ENCODE data around the gene ARRDC1. TPM values are rescaled to one million over a fixed set of nuclear protein-coding genes. Genes with fewer than 3 reads are reported as not detected.

Gene ARRDC1
- total RNA-seq, 2 donors from 2014 or later, result 34.4 to 40.9 TPM

DNA sequence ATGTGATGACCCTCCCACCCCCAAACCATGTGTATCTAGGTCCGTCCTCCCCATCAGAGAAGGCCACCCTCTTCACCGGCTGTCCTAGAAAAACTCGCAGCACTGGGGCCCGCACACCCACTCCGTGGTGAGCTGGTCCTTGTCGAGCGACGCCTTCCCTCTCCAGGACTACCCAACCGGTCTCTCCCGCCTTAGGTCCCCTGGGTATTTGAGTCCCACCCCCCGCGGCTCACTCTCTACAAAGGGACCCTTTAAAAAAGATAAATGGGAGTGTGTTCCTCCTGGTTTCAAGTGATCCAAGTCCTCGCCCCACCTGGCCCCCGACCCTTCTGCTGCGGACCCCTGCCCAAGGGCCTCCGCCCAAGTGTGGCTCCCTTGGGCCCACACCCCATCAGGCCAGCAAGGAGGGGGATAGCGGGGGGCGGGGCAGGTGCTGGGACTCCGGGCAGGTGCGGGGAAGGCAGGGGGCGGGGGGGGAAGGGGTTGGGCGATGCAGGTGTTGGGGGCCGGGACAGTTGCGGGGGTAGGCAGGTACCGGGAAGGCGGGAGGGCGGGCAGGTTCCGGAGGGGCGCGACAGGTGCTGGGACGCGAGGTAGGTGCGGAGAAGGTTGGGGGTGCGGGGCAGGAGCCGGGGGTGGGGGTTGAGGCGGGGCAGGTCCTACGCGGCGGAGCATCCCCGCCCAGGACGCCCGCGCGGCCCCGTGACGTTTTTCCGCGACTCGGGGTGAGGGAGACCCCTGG is 970 bp upstream of the ARRDC1 start:
- DNase-seq (ENCODE audit: low spot score in 2 of 2), result no peak
- H3K36me3 Mint-ChIP-seq, result no peaks in the 10 kb centered on the region

DNA sequence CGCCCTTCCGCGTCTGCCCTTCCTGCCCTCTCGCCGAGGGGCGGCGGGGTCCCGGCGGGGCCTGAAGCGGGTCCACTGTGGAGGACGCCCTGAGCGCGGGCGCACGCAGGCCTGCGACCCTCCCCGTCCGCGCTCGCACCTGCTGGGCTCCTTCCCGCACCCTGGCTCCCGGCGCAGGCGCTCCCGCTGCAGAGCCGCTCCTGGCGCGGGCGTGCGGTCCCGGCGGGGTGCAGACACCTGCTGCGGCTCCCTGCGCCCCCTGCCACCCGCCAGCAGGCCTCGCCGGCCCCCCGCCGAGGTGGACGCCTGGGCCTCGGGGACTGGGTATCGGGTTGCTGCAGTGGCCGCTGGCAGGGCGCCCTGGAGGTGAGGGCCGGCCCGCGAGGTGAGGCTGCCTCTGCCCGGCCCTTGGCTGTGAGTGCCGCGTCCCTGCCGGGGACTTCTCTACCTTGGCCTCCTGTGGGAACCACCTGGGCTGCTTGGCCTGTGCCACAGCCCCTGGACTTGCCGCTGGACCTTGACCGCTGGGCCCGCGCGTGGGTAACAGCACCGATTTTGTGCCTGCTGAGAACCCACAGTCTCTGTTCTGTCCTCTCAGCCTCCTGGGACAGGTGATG is 627 bp downstream of the ARRDC1 start:
- H3K27ac Mint-ChIP-seq, result peak overlapping the region in 1 of 2 donors; percentile 56

More for the DNA sequence above, 970 bp upstream of the ARRDC1 start:
- Mint-ChIP-seq H3K9me3 (no peaks in the 10 kb centered on the region), H3K27ac (no peak overlapping the region)
- no peak for ATAC-seq

DNA sequence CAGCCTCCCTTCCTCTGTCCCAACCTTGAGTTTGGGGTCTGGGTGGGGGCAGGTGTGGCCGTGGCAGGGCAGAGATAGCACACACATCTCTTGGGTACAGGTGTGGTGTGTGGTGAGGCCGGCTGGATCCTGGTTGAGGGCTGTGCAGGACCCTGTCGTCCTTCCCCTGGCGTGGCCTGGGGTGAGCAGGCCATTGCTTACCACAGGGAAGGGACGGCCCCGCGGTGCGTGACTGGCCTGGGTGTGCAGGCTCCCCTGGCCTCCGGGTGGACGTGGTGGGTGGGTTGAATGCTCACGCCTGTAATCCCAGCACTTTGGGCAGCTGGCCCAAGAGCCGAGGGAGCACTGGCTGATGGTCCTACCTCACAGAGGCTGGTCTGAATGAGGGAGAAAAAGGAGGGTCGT is 1.2 kb downstream of the ARRDC1 start:
- no peaks in the 10 kb centered on the region for H3K36me3 Mint-ChIP-seq
- no peak for ATAC-seq
- peak overlapping the region in 1 of 2 donors; percentile 56 for H3K27ac Mint-ChIP-seq

More for the DNA sequence above, 627 bp downstream of the ARRDC1 start:
- no peaks in the 10 kb centered on the region for H3K9me3 Mint-ChIP-seq
- DNase-seq (ENCODE audit: low spot score in 2 of 2), result peak in 1 of 2 donors; percentile 37
- peak in 1 of 2 donors; percentile 2 for ATAC-seq
- no peaks in the 10 kb centered on the region for H3K36me3 Mint-ChIP-seq

DNA sequence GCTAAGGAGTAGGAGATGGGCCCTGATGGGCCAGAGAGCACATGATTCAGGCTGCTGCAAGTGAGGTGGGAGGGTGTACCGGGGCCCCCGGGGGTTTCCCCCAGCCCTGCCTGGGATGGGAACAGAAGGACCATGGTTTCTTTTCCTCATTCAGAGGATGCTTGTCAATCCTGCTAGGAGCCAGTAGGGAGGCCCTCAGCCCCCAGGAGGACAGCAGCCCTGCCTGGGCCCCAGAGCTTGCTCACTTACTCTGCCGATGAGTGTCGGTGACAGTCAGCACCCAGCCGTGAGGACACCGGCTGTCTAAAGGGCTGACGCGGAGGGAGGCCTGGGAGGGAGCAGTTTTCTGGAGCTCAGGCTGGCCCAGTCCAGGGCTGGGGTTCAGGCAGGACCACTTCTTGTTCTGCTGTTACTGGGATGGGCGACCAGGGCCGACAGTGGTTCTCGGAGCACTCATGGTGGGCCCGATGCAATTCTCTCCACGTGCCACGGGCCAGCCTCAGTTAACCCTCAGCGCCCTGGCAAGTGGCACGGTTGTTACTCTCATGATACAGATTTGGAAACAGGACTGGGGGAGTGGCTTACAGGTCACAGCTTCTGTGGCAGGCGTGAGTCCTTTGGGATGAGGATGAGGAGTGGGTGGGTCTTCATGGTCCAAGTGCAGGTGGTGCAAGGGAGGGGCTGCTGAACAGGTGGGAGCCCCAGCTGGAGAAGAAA is 1.8 kb downstream of the ARRDC1 start:
- Mint-ChIP-seq H3K27ac (peak overlapping the region in 1 of 2 donors; percentile 56), H3K36me3 (no peaks in the 10 kb centered on the region), H3K9me3 (no peaks in the 10 kb centered on the region)
- ATAC-seq (no peak), DNase-seq (ENCODE audit: low spot score in 2 of 2) (no peak)

More for the DNA sequence above, 1.2 kb downstream of the ARRDC1 start:
- no peak for DNase-seq (ENCODE audit: low spot score in 2 of 2)
- H3K9me3 Mint-ChIP-seq, result no peaks in the 10 kb centered on the region

- no peak for ATAC-seq
- Mint-ChIP-seq H3K27ac (peak overlapping the region; percentile 68 to 86), H3K9me3 (no peaks in the 10 kb centered on the region), H3K36me3 (no peaks in the 10 kb centered on the region)
- DNase-seq (ENCODE audit: low spot score in 2 of 2), result no peak
These were observed 5.5 kb downstream of the ARRDC1 start for GRCh38 chr9:137610944-137611343.

DNA sequence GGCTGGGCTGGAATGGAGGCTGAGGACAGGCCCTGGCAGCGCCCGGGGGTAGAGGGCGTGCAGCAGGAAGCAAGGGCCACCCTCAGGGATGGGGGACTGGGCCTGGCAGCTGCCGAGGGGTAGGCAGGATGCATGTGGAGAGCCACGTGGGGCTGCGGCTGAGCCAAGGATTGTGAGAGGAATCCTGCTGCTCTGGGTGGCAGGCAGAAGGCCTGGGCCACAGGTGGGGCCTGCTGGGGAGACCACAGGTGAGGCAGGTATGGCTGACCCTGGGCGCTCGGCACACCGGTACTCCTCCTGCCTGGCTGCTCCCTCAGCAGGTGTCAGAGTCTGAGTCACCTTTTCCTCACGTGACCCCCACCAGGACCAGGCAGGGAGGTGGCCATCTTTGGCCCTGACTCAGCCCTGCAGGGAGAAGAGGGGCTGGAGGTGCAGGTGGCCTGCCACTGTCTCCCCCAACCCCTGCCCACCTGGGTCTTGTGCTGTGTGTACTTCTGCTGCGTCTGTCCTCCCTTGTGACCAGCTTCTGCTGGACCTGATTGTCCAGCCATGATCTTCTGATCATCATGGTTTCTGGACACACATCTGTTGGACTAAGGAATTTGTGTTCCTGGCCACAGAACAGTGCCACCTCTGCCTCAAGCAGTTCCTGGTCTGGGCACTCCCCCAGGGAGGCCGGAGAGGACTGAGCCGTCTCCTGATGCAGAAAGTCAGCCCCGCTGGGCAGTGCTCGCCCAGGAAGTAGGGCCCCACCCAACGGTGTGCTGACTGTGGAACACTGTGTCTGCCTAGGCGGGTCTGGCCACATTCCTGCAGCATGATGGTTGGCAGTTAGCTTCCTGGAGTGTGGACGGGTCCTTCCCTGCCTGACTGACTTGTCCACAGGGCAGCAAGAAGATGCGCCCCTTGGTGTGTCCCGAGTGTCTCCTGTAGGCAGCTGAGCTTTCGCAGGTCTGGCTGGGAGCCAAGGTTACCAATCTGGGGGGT is 6.4 kb downstream of the ARRDC1 start:
- Mint-ChIP-seq H3K9me3 (no peaks in the 10 kb centered on the region), H3K36me3 (no peaks in the 10 kb centered on the region), H3K27ac (peak overlapping the region; percentile 68 to 86)
- ATAC-seq, result peak; percentile 68 to 80
- DNase-seq (ENCODE audit: low spot score in 2 of 2), result no peak

DNA sequence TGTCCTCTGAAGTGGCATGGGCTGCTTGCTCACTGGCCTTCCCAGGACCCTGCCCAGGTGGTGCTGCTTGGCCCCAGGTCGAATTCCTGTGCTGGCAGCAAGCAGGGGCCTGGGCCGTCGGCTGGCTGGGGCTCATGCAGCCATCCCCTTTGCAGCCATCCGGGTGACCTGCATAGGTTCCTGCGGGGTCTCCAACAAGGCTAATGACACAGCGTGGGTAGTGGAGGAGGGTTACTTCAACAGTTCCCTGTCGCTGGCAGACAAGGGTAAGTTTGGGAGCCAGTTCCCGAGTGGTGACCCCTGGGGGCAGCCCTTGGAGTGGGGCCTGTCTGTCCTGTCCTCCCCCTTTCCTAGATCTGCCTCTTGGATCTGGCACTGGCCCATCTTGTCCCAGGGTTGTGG is 7.3 kb downstream of the ARRDC1 start:
- Mint-ChIP-seq H3K9me3 (no peaks in the 10 kb centered on the region), H3K36me3 (peaks cover 6 to 7% of the 10 kb centered on the region in 2 donors), H3K27ac (peak overlapping the region in 1 of 2 donors; percentile 86)
- DNase-seq (ENCODE audit: low spot score in 2 of 2), result no peak
- ATAC-seq, result no peak

DNA sequence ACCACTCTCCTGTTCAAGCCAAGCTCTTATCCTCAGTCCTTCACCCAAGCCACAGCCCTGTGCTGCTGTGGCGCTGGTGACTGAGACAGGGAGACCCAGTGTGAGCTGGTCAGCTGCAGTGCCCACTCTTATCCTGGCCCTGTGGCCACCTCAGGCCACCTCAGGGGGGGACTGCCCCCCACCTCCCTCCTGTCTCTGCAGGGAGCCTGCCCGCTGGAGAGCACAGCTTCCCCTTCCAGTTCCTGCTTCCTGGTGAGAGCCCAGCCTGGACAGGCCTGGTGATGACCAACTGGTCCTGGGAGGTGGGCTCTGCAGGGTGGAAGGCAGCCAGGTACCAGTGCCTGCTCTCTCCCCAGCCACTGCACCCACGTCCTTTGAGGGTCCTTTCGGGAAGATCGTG is 7.8 kb downstream of the ARRDC1 start:
- H3K9me3 Mint-ChIP-seq, result no peaks in the 10 kb centered on the region
- no peak for ATAC-seq

DNA sequence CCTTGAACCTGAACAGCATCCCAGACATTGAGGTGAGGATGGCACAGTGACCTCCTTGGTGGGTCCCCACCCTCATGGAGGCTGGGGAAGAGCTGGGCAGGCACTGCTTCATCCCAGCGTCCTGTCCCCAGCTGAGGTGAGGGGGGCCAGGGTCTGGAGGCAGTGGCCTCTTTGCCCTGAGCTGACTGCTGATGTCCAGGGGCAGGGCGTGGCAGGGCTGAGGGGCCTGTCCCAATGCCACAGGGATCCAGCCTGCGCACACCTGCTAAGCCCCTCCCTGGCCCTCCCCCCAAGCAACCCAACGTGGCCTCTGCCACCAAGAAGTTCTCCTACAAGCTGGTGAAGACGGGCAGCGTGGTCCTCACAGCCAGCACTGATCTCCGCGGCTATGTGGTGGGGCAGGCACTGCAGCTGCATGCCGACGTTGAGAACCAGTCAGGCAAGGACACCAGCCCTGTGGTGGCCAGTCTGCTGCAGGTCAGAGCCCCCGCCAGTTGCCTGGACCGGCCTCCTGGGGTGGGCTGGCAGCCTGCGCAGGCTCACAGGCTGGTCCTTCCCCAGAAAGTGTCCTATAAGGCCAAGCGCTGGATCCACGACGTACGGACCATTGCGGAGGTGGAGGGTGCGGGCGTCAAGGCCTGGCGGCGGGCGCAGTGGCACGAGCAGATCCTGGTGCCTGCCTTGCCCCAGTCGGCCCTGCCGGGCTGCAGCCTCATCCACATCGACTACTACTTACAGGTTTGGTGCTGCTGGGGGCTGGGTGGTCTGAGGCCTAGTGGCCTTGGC is 8.4 kb downstream of the ARRDC1 start:
- Mint-ChIP-seq H3K9me3 (no peaks in the 10 kb centered on the region), H3K27ac (no peak overlapping the region), H3K36me3 (peaks cover 6 to 12% of the 10 kb centered on the region in 2 donors)
- DNase-seq (ENCODE audit: low spot score in 2 of 2) (no peak), ATAC-seq (no peak)

More for the DNA sequence above, 7.8 kb downstream of the ARRDC1 start:
- Mint-ChIP-seq H3K27ac (peak overlapping the region in 1 of 2 donors; percentile 86), H3K36me3 (peaks cover 6 to 12% of the 10 kb centered on the region in 2 donors)
- DNase-seq (ENCODE audit: low spot score in 2 of 2), result no peak

GRCh38 chr9:137614631-137615386 is 9.3 kb downstream of the ARRDC1 start:
- no peaks in the 10 kb centered on the region for H3K9me3 Mint-ChIP-seq
- DNase-seq (ENCODE audit: low spot score in 2 of 2), result no peak
- H3K36me3 Mint-ChIP-seq, result peaks cover 11 to 18% of the 10 kb centered on the region in 2 donors

DNA sequence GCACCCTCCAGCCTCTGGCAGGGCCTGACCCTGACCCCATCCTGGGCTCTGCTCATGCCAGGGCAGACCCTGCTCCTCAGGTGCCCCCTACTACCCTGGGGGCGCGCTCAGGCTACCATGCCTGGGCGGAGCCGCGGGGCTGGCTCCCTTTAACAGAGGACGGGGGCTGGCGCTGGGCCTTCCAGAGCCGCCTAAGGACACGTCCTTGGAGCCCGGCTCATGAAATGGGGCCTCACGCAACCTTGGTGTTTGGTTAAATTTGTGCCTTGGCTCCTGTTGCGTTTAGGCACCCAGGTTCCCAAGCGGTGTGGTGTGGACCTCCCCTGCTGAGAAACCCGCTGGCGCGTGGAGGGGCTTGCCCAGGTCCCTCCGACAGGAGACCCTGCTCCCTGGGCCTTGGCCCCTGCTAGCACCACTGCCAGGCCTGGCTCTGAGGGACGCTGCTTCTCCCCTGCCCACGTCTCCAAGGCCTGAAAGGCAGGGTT is 9.9 kb downstream of the ARRDC1 start:
- ATAC-seq (no peak), DNase-seq (ENCODE audit: low spot score in 2 of 2) (no peak)
- Mint-ChIP-seq H3K36me3 (peaks cover 11 to 20% of the 10 kb centered on the region in 2 donors), H3K9me3 (no peaks in the 10 kb centered on the region), H3K27ac (no peak overlapping the region)

More at GRCh38 chr9:137614631-137615386, 9.3 kb downstream of the ARRDC1 start:
- ATAC-seq, result no peak
- H3K27ac Mint-ChIP-seq, result no peak overlapping the region

DNA sequence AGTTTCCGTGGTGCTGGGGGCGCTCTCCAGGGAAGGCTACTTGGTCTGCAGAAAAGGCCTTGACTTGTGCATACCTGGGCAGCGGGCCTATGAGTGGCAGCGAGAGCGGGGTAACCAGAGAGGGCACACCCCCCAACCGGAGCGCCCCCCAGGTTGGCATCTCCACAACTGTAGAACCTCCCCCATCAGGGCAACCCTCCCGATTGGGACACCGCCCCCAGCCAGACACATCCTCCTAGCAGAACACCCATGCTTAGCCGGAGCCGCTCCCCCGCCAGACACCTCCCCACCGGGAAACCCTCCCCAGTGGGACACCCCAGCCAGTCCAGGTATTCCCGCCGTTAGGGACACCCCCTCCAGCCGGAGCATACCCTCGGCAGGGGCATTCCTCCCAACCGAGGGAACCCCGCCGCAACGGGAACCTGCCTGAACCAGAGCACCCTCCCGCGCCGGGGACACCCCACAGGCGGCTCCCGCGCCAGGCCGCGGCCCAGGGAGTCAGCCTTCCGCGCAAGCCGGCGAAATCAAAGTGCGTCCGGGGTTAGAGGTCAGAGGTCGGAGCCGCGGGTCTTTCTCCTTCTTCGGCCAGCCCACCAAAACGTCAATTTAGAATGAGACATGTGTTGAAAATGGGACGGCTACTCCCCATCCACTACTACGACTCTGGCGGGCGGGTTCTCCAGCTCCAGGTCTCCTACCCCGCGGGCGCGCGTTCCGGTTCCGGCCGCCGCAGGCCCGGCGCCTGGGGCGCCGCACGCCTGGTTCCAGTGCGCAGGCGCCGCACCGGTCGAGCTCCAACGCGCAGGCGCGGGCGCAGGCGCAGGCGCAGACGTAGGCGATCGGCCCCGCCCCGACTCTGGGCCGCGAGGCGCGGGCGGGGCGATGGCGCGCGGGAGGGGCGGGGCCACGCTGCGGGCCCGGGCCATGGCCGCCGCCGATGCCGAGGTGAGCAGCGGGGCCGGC is 12.9 kb downstream of the ARRDC1 start, which contains the start of gene EHMT1:
EHMT1 (plus strand) TSS at position 901 of the 963 bp plus-strand sequence; CDS start at position 925, 24 bp downstream.
- peak within 1 kb of the TSS; percentile 89 to 95 for H3K27ac Mint-ChIP-seq
- ATAC-seq (peak; percentile 82 to 87), DNase-seq (ENCODE audit: low spot score in 2 of 2) (peak; percentile 95 to 96)
- H3K36me3 Mint-ChIP-seq, result peaks cover 13 to 20% of the 10 kb centered on the region in 2 donors
- H3K9me3 Mint-ChIP-seq, result no peaks in the 10 kb centered on the region

DNA sequence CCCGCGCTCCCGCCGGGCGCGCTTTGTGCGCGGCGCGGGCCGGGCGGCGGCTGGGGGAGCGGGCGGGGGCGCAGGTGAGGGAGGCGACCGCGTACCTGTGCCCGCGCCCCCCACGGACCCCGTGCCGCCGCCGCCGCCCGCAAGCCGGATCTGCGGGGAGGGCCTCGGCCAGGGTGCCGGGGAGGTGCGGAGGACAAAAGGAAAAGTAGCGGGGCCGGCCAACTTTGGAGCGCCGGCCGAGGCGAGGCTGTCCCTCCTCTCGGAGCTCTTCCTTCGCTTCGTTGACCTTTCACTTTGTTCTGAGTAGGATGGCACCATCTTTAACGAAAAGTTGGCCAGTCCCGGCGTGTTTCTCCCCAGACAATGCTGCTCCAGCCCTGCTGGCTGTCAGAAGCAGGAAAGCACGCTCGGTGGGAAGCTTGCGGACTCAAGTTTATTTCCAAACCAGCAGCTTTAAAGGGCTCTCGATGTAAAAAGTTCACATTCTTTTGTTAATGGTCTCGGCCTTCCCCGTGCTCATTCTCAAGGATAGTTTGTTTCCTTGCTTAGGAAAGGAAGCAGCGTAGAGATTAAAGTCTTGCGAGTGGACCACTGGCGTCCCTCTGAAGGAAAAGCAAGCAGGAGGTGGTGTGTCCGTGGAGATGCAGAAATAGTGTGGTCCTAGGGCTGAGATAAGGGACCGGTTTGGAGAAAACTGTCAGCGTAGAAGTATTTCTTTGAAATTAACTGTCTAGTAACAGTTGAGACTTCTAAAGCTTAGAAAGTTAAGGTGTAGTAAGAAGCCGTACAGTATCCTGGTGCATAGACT is 14.0 kb downstream of the ARRDC1 start:
- Mint-ChIP-seq H3K27ac (peak overlapping the region; percentile 82 to 90), H3K9me3 (no peaks in the 10 kb centered on the region), H3K36me3 (peaks cover 19 to 20% of the 10 kb centered on the region in 2 donors)
- peak; percentile 17 to 30 for ATAC-seq
- DNase-seq (ENCODE audit: low spot score in 2 of 2), result peak in 1 of 2 donors; percentile 30
